NCI-H1694 (cell line): ENCODE results near the gene PLCB1.

Experiments
- DNase-seq: peaks from one replicate; lab custom pipeline; 2025; lab: John Stamatoyannopoulos, UW

The PLCB1 gene

GRCh38 chr20:8720089-8720488 lies 588.0 kb downstream of the PLCB1 start:
- peak; percentile 22 for DNase-seq

GRCh38 chr20:8721098-8721497 lies 589.0 kb downstream of the PLCB1 start:
- peak; percentile 60 for DNase-seq

- DNase-seq: peak; percentile 56
These were observed 590.3 kb downstream of the PLCB1 start for GRCh38 chr20:8722277-8722928.

GRCh38 chr20:8723296-8723695 lies 591.2 kb downstream of the PLCB1 start:
- no peak for DNase-seq

- DNase-seq: no peak
These were observed 592.8 kb downstream of the PLCB1 start for GRCh38 chr20:8724884-8725283.

- DNase-seq: no peak
These were observed 594.4 kb downstream of the PLCB1 start for GRCh38 chr20:8726460-8726859.

GRCh38 chr20:8735014-8735413 lies 602.9 kb downstream of the PLCB1 start:
- no peak for DNase-seq

- DNase-seq: no peak
These were observed 603.6 kb downstream of the PLCB1 start for GRCh38 chr20:8735674-8736073.

- no peak for DNase-seq
These were observed 608.2 kb downstream of the PLCB1 start for GRCh38 chr20:8740265-8740664.

- no peak for DNase-seq
These were observed 612.3 kb downstream of the PLCB1 start for GRCh38 chr20:8744228-8744844.

GRCh38 chr20:8749101-8749500 lies 617.0 kb downstream of the PLCB1 start:
- no peak for DNase-seq

GRCh38 chr20:8749986-8750385 lies 617.9 kb downstream of the PLCB1 start:
- DNase-seq: no peak

GRCh38 chr20:8755340-8756118 lies 623.5 kb downstream of the PLCB1 start:
- no peak for DNase-seq

GRCh38 chr20:8756410-8756809 lies 624.3 kb downstream of the PLCB1 start:
- no peak for DNase-seq

- DNase-seq: no peak
These were observed 625.1 kb downstream of the PLCB1 start for GRCh38 chr20:8757146-8757545.

- no peak for DNase-seq
These were observed 632.4 kb downstream of the PLCB1 start for GRCh38 chr20:8764344-8764962.

- no peak for DNase-seq
These were observed 634.9 kb downstream of the PLCB1 start for GRCh38 chr20:8766868-8767390.

- no peak for DNase-seq
These were observed 642.3 kb downstream of the PLCB1 start for GRCh38 chr20:8774412-8774811.

- no peak for DNase-seq
These were observed 645.8 kb downstream of the PLCB1 start for GRCh38 chr20:8777911-8778310.

GRCh38 chr20:8778387-8778786 lies 646.3 kb downstream of the PLCB1 start:
- DNase-seq: no peak

- DNase-seq: no peak
These were observed 648.8 kb downstream of the PLCB1 start for GRCh38 chr20:8780915-8781314.

- DNase-seq: no peak
These were observed 650.7 kb downstream of the PLCB1 start for GRCh38 chr20:8782804-8783203.

GRCh38 chr20:8783734-8784133 lies 651.7 kb downstream of the PLCB1 start:
- DNase-seq: no peak
